Measurements from ENCODE around the gene RASSF8.

DNA sequence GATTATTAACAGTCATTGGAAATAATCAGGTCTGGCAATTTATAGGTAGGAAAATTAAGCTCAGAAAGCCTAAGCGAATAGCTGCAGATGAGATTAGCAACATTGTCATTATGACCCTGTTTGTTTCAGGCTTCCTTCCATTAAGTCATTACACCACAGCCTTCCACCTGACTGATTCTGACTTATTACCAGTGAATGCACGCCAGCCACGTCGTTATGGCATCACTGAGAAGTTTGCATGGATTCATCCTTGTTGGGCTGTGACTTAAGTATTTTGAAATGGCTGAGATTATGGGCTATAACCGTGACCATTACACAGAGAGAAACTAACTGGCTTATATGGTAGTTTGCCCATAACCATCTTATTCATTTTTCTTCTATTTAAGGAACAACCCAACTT lies 18.6 kb downstream of the RASSF8 start:
- TF ChIP-seq POLR2A (IDR thresholded peaks at IDR 0.05) = no peak
- TF ChIP-seq, protein P1, sequence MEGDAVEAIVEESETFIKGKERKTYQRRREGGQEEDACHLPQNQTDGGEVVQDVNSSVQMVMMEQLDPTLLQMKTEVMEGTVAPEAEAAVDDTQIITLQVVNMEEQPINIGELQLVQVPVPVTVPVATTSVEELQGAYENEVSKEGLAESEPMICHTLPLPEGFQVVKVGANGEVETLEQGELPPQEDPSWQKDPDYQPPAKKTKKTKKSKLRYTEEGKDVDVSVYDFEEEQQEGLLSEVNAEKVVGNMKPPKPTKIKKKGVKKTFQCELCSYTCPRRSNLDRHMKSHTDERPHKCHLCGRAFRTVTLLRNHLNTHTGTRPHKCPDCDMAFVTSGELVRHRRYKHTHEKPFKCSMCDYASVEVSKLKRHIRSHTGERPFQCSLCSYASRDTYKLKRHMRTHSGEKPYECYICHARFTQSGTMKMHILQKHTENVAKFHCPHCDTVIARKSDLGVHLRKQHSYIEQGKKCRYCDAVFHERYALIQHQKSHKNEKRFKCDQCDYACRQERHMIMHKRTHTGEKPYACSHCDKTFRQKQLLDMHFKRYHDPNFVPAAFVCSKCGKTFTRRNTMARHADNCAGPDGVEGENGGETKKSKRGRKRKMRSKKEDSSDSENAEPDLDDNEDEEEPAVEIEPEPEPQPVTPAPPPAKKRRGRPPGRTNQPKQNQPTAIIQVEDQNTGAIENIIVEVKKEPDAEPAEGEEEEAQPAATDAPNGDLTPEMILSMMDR (IDR thresholded peaks at IDR 0.05) = no peak
